Ascending aorta (tissue), 2 donors: ENCODE data around the gene THSD8. TPM values are rescaled to one million over a fixed set of nuclear protein-coding genes. Genes with fewer than 3 reads are reported as not detected.
A peak's percentile ranks its signal among the peaks of the same experiment; 100 is the strongest.

Experiments used
- DNase-seq, 2 donors: peaks; one replicate each; pipeline ENCODE4 v3.0.0-alpha.2; 2019; ENCODE audit warnings: low spot score in 2 of 2
- H3K27ac ChIP-seq, 2 donors: fragments of 200-600 bp; sonication (generic); one replicate each; pipeline ENCODE4 v1.5.1; 2016 to 2017; ENCODE audit warnings: mild to moderate bottlenecking in 1 of 2
- H3K27me3 ChIP-seq: fragments of 200-600 bp; sonication (generic); one replicate; pipeline ENCODE4 v1.5.1; 2017
- H3K36me3 ChIP-seq, 2 donors: fragments of 200-600 bp; sonication (generic); one replicate each; pipeline ENCODE4 v1.5.1; 2016
- H3K4me1 ChIP-seq, 2 donors: fragments of 200-600 bp; sonication (generic); one replicate each; pipeline ENCODE4 v1.5.1; 2016 to 2017; ENCODE audit warnings: mild to moderate bottlenecking in 1 of 2
- H3K4me3 ChIP-seq, 2 donors: fragments of 200-600 bp; sonication (generic); one replicate each; pipeline ENCODE4 v1.5.1; 2016 to 2017; ENCODE audit warnings: mild to moderate bottlenecking in 1 of 2
- H3K9me3 ChIP-seq, 2 donors: fragments of 200-600 bp; sonication (generic); one replicate each; pipeline ENCODE4 v1.5.1; 2016
- intact Hi-C: fragments of 100-400 bp; cut with DNase I; formaldehyde crosslinking; loops from one replicate; pipeline ENCODE4 v1.15.1; 2023
- total RNA-seq: library from RNA; depleted of rRNA; stranded (reverse); fragments of >200 nt; gene quantifications from one replicate; pipeline ENCODE4 v1.1.0, GENCODE V29; 2016
- TF ChIP-seq, protein P1 (sequence below), 3 experiments: fragments of 200-600 bp in 2 of 3; fragments of 450-650 bp in 1 of 3; sonication (generic) in 2 of 3; IDR thresholded peaks; one replicate each; pipeline ENCODE4 v1.5.1; 2016 to 2019; ENCODE audit warnings: antibody characterized with exemption in 3 of 3, mild to moderate bottlenecking in 1 of 3, moderate library complexity in 1 of 3

The THSD8 gene
- total RNA-seq = not detected

DNA sequence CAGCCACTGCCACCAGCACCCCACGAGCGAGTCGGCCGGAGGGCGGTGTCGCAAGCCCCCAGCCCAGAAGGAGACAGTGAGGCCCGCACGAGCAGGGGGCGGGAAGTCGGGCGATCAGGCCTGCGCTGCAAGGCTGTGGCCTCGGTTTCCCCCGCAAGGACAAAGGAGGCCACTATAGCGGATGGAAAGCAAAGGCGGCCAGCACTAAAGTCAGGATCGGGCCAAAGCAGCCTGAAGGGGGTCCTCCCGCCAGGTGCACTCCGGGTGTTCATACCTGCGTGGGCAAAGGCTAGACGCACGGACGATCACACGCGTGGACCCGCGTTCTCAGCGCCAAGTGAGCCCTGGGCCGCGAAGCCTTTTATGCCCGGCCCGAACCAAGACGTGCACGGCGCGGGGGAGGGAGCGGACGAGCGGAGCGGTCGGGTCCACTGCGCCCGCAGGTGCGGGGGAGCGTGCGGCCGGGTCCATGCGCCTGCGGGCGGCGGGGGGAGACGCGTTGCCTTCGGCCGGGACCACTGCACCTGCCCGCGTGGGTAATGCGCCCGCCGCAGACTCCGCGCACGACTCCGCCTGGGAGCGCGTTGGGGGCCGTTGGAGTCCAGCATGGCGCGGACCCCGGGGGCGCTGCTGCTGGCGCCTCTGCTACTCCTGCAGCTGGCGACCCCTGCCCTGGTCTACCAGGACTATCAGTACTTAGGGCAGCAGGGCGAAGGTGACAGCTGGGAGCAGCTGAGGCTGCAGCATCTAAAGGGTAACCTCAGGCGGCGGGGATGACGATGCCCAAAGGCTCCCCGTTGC is at the start of gene THSD8, which contains the start of gene PRDX2:
THSD8 (plus strand) TSS at position 604 of the 801 bp plus-strand sequence; CDS start at position 607, 3 bp downstream.
PRDX2 (minus strand) TSS at position 335 of the 801 bp plus-strand sequence. CDS start 539 bp downstream, outside the sequence.
- Histone ChIP-seq H3K4me1 (peaks cover 5 to 8% of the 10 kb centered on the region in 2 donors), H3K9me3 (no peaks in the 10 kb centered on the region), H3K27ac (peak within 1 kb of the TSS; percentile 54 to 68), H3K36me3 (peaks cover 0 to 10% of the 10 kb centered on the region in 2 donors), H3K27me3 (no peaks in the 10 kb centered on the region), H3K4me3 (peak within 1 kb of the TSS; percentile 72 to 81)
- intact Hi-C loops = no loop called here
- TF ChIP-seq, protein P1, sequence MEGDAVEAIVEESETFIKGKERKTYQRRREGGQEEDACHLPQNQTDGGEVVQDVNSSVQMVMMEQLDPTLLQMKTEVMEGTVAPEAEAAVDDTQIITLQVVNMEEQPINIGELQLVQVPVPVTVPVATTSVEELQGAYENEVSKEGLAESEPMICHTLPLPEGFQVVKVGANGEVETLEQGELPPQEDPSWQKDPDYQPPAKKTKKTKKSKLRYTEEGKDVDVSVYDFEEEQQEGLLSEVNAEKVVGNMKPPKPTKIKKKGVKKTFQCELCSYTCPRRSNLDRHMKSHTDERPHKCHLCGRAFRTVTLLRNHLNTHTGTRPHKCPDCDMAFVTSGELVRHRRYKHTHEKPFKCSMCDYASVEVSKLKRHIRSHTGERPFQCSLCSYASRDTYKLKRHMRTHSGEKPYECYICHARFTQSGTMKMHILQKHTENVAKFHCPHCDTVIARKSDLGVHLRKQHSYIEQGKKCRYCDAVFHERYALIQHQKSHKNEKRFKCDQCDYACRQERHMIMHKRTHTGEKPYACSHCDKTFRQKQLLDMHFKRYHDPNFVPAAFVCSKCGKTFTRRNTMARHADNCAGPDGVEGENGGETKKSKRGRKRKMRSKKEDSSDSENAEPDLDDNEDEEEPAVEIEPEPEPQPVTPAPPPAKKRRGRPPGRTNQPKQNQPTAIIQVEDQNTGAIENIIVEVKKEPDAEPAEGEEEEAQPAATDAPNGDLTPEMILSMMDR (IDR thresholded peaks at IDR 0.05) = peak in 1 of 3 experiments; percentile 21
- DNase-seq = peak in 1 of 2 donors; percentile 79

DNA sequence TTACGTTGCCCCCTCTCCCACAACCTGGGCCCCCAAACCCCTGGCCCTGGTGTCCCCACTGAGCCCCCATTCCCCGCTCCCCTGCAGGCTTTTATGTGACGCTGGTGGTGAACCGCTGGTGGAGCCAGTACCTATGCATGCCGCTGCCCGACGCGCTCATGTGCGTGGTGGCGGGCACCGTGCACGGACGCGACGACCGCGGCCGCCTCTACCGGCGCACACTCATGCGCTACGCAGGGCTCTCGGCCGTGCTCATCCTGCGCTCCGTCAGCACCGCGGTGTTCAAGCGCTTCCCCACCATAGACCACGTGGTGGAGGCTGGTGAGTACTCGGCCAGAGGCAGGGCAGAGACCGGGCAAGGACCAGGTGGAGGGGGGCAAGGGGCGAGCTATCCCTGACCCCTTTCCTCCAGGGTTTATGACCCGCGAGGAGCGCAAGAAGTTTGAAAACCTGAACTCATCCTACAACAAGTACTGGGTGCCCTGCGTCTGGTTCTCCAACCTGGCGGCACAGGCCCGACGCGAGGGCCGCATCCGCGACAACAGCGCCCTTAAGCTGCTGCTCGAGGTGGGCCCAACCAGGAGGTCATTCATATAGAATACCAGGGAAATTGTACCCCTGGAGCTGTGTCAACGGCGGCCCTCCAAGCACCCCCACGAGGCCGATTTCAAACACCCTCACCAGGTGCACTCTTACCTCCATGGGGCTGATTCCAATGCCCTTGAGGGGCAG is 47.2 kb upstream of the THSD8 start:
- intact Hi-C loops = no loop called here
- no peak for DNase-seq
- no peaks in the 10 kb centered on the region for H3K9me3 ChIP-seq
- H3K27ac ChIP-seq = no peak overlapping the region
- H3K4me3 ChIP-seq = no peak overlapping the region
- TF ChIP-seq, protein P1 (IDR thresholded peaks at IDR 0.05) = no peak
- H3K4me1 ChIP-seq = peaks cover 0 to 3% of the 10 kb centered on the region in 2 donors
- no peaks in the 10 kb centered on the region for H3K36me3 ChIP-seq
- H3K27me3 ChIP-seq = no peaks in the 10 kb centered on the region

DNA sequence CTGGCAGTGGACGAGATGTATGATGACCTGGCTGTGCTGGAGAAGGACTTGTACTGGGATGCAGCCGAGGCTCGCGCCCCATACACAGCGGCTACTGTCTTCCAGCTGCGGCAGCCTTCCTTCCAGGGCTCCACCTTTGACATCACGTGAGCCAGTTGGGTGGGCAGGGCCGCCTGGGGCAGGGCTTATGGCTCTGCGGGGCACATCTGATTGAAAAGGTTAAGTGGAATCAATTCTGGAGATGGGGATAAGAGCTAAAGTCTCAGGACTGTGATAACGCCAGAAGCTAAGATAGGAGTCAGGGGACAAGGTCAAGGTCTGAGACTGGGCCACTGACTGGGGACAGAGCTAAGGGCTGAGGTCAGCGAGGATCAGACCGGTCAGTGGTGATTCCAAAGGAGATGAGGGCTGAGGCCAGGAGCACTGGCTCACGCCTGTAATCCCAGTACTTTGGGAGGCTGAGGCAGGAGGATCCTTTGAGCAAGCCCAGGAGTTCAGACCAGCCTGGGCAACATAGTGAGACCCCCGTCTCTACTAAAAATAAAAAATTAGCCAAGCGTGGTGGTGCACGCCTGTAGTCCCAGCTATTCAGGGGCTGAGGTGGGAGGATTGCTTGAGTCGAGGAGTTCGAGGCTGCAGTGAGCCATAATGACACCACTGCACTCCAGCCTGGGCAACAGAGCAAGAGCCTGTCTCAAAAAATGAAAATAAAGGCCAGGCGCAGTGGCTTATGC is 45.6 kb upstream of the THSD8 start:
- H3K9me3 ChIP-seq = no peaks in the 10 kb centered on the region
- H3K36me3 ChIP-seq = no peaks in the 10 kb centered on the region
- no peaks in the 10 kb centered on the region for H3K27me3 ChIP-seq
- no peak for DNase-seq
- no peak overlapping the region for H3K27ac ChIP-seq
- H3K4me1 ChIP-seq = peaks cover 0 to 3% of the 10 kb centered on the region in 2 donors
- no peak overlapping the region for H3K4me3 ChIP-seq
- intact Hi-C loops = no loop called here
- TF ChIP-seq, protein P1 (IDR thresholded peaks at IDR 0.05) = no peak

DNA sequence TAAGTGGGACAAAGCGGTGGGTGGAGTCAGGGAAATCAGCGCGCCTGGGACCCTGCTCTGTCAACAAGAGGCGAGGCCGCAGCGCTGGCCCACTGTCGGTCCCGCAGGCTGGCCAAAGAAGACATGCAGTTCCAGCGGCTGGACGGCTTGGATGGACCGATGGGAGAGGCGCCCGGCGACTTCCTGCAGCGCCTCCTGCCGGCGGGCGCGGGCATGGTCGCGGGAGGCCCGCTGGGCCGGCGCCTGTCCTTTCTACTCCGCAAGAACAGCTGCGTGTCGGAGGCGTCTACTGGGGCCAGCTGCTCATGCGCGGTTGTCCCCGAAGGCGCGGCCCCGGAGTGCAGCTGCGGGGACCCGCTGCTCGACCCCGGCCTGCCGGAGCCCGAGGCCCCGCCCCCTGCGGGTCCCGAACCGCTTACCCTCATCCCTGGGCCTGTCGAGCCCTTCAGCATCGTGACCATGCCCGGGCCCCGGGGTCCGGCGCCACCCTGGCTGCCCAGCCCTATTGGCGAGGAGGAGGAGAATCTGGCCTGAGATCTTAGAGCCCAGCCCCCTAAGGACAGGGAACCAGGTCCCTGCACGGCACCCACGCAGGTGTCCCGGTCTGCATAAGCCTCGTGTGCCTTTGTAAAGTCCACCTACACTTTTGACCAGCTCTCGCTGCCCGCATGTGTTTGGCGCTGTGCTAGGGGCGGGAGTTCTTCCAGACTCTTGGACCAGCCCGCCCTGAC is 44.2 kb upstream of the THSD8 start:
- TF ChIP-seq, protein P1 (IDR thresholded peaks at IDR 0.05) = peak; percentile 93 to 96 (median 93)
- intact Hi-C loops = no loop called here

DNA sequence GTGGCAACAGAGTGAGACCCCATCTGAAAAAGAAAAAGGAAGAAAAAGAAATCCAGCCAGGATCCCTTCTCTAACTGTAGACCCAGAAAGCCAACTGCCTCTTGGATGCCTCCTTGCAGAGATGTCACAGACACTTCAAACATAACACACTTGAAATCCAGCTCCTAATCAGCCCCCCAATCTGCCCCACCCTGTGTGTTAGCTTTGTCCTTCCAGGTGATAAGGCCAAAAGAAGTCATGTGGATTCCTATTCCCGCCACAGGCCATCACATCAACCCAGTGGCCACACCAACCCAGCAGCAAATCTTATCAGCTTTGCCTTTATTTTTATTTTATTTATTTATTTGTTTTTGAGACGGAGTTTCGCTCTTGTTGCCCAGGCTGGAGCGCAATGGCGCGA is 42.2 kb upstream of the THSD8 start:
- H3K4me1 ChIP-seq = peaks cover 0 to 3% of the 10 kb centered on the region in 2 donors
- intact Hi-C loops = no loop called here
- DNase-seq = no peak
- H3K27ac ChIP-seq = no peak overlapping the region
- TF ChIP-seq, protein P1 (IDR thresholded peaks at IDR 0.05) = no peak
- H3K27me3 ChIP-seq = no peaks in the 10 kb centered on the region
- no peaks in the 10 kb centered on the region for H3K9me3 ChIP-seq
- no peak overlapping the region for H3K4me3 ChIP-seq
- peaks cover 15 to 17% of the 10 kb centered on the region in 2 donors for H3K36me3 ChIP-seq

More for the DNA sequence above, 44.2 kb upstream of the THSD8 start:
- H3K27me3 ChIP-seq = no peaks in the 10 kb centered on the region
- H3K27ac ChIP-seq = peak overlapping the region; percentile 36 to 41
- peaks cover 0 to 3% of the 10 kb centered on the region in 2 donors for H3K4me1 ChIP-seq
- DNase-seq = peak in 1 of 2 donors; percentile 82
- peak overlapping the region; percentile 34 to 60 for H3K4me3 ChIP-seq
- H3K36me3 ChIP-seq = peaks cover 1 to 2% of the 10 kb centered on the region in 2 donors
- no peaks in the 10 kb centered on the region for H3K9me3 ChIP-seq
